OCI-LY7 (cell line): Measurements from ENCODE around the gene SYNJ2.

Experiments used
- EZH2phosphoT487 ChIP-seq: fragments of 200-600 bp; sonication (generic); IDR thresholded peaks from 2 replicates; pipeline ENCODE4 v1.6.1; 2018; ENCODE audit warnings: low read depth, borderline replicate concordance, mild to moderate bottlenecking, mixed run types, antibody characterized with exemption, low read length, moderate library complexity, mixed read lengths
- TF ChIP-seq, protein P1 (sequence below): fragments of 200-600 bp; sonication (generic); conservative IDR thresholded peaks from 2 replicates; pipeline ENCODE4 v1.5.1; 2014; ENCODE audit warnings: mild to moderate bottlenecking, antibody characterized with exemption, low read length, moderate library complexity, mixed read lengths

GRCh38 chr6:157965387-157965786, 16.3 kb upstream of the SYNJ2 start:
- TF ChIP-seq, protein P1, sequence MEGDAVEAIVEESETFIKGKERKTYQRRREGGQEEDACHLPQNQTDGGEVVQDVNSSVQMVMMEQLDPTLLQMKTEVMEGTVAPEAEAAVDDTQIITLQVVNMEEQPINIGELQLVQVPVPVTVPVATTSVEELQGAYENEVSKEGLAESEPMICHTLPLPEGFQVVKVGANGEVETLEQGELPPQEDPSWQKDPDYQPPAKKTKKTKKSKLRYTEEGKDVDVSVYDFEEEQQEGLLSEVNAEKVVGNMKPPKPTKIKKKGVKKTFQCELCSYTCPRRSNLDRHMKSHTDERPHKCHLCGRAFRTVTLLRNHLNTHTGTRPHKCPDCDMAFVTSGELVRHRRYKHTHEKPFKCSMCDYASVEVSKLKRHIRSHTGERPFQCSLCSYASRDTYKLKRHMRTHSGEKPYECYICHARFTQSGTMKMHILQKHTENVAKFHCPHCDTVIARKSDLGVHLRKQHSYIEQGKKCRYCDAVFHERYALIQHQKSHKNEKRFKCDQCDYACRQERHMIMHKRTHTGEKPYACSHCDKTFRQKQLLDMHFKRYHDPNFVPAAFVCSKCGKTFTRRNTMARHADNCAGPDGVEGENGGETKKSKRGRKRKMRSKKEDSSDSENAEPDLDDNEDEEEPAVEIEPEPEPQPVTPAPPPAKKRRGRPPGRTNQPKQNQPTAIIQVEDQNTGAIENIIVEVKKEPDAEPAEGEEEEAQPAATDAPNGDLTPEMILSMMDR = no peak
- TF ChIP-seq EZH2phosphoT487 = no peak
